ENCODE data around the gene NKAIN4. TPM values are rescaled to one million over a fixed set of nuclear protein-coding genes. Genes with fewer than 3 reads are reported as not detected.

Gene NKAIN4
- total RNA-seq, 1 experiment from 2014 or later: not detected

GRCh38 chr20:63224412-63225081 lies 29.7 kb downstream of the NKAIN4 start:
- H3K79me2 ChIP-seq (ENCODE audit: low read length): no peaks in the 10 kb centered on the region

DNA sequence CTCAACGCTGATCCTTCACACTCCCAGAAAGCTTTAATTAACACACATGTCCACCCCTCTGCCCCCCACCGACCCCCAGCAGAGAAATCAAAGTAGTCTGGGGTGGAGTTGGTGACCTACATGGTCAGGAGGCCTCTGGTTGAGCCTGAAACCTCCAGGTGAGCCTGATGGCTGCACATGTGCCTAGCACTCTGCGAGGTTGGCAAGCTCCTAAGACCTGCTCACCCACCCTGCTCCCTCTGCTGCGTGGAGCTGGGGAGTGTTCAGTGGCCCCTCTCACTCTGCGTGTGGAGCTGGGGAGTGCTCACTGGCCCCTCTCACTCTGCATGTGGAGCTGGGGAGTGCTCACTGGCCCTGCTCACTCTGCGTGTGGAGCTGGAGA lies 30.4 kb downstream of the NKAIN4 start:
- no peak overlapping the region for H3K27ac ChIP-seq (ENCODE audit: low read length)

More at GRCh38 chr20:63224412-63225081, 29.7 kb downstream of the NKAIN4 start:
- H3K9ac ChIP-seq (ENCODE audit: low read length): no peak overlapping the region
- peak; percentile 66 for ATAC-seq
- H3K9me3 ChIP-seq (ENCODE audit: low read length): no peaks in the 10 kb centered on the region
- no peaks in the 10 kb centered on the region for H3K9me2 ChIP-seq (replicated peaks; ENCODE audit: low read length)
- no peaks in the 10 kb centered on the region for H3K27me3 ChIP-seq (ENCODE audit: low read length)
- peak overlapping the region; percentile 22; the same call in 1 of the 2 replicates for H3K4me2 ChIP-seq (ENCODE audit: low read length)
- intact Hi-C loops (cut with micrococcal nuclease): no loop called here
- ChIA-PET CTCF (interaction anchor here (0.7 to 2.5 kb wide), 7 partner anchors 8 to 169 kb away, joined by 3 to 15 read pairs (median 6); no protein-coding TSS in a partner anchor), POLR2A (ENCODE audit: unreplicated experiment) (interaction anchor here (0.5 kb wide), 1 partner anchor 229 kb away, joined by 7 read pairs; no protein-coding TSS in a partner anchor)
- no TSS peak for BruUV-seq (replicated peaks)
- no peak overlapping the region for H3K4me3 ChIP-seq (ENCODE audit: low read length)
- H3K27ac ChIP-seq (ENCODE audit: low read length): no peak overlapping the region
- H2AFZ ChIP-seq (ENCODE audit: low read length): no peak overlapping the region
- no peak for TF ChIP-seq EZH2 (IDR thresholded peaks at IDR 0.05; ENCODE audit: low read length, unreplicated experiment)
- TF ChIP-seq EZH2phosphoT487 (IDR thresholded peaks at IDR 0.05; ENCODE audit: borderline replicate concordance, low read length): no peak
- TF ChIP-seq CTCF (conservative IDR thresholded peaks at IDR 0.05; ENCODE audit: low read depth, low read length): peak; percentile 53
- H3F3A ChIP-seq (ENCODE audit: low read length, unreplicated experiment): no peaks in the 10 kb centered on the region
- H4K20me1 ChIP-seq (ENCODE audit: low read length): no peaks in the 10 kb centered on the region
- peaks cover 9% of the 10 kb centered on the region; the same call in 1 of the 2 replicates for H3K4me1 ChIP-seq (ENCODE audit: insufficient read depth, low read length)
- DNase-seq: peak; percentile 68
- no peaks in the 10 kb centered on the region for H3K36me3 ChIP-seq (ENCODE audit: low read depth, low read length)

More for the DNA sequence above, 30.4 kb downstream of the NKAIN4 start:
- Histone ChIP-seq H3K4me1 (ENCODE audit: insufficient read depth, low read length) (peaks cover 9% of the 10 kb centered on the region; the same call in 1 of the 2 replicates), H3K9ac (ENCODE audit: low read length) (no peak overlapping the region), H3K79me2 (ENCODE audit: low read length) (no peaks in the 10 kb centered on the region), H4K20me1 (ENCODE audit: low read length) (no peaks in the 10 kb centered on the region), H3K4me2 (ENCODE audit: low read length) (no peak overlapping the region), H3K4me3 (ENCODE audit: low read length) (no peak overlapping the region), H3K9me2 (replicated peaks; ENCODE audit: low read length) (no peaks in the 10 kb centered on the region), H3K36me3 (ENCODE audit: low read depth, low read length) (no peaks in the 10 kb centered on the region), H3F3A (ENCODE audit: low read length, unreplicated experiment) (no peaks in the 10 kb centered on the region), H3K27me3 (ENCODE audit: low read length) (no peaks in the 10 kb centered on the region), H2AFZ (ENCODE audit: low read length) (no peak overlapping the region), H3K9me3 (ENCODE audit: low read length) (no peaks in the 10 kb centered on the region)
- no peak for TF ChIP-seq CTCF (conservative IDR thresholded peaks at IDR 0.05; ENCODE audit: low read depth, low read length)
- no peak for TF ChIP-seq EZH2phosphoT487 (IDR thresholded peaks at IDR 0.05; ENCODE audit: borderline replicate concordance, low read length)
- TF ChIP-seq EZH2 (IDR thresholded peaks at IDR 0.05; ENCODE audit: low read length, unreplicated experiment): no peak
- no peak for ATAC-seq
- intact Hi-C loops (cut with micrococcal nuclease): loop anchor here (1.0 kb wide), 1 partner anchor 27 kb away; no protein-coding TSS in a partner anchor
- no peak for DNase-seq
- no TSS peak for BruUV-seq (replicated peaks)
- ChIA-PET CTCF (interaction anchor here (0.7 to 2.5 kb wide), 10 partner anchors 9 to 68 kb away, joined by 3 to 15 read pairs (median 5); no protein-coding TSS in a partner anchor), POLR2A (ENCODE audit: unreplicated experiment) (interaction anchor here (0.5 kb wide), 1 partner anchor 228 kb away, joined by 7 read pairs; no protein-coding TSS in a partner anchor)
